Measurements from ENCODE around the gene UNC5C. TPM values are rescaled to one million over a fixed set of nuclear protein-coding genes. Genes with fewer than 3 reads are reported as not detected.
A peak's percentile ranks its signal among the peaks of the same experiment; 100 is the strongest.

Gene UNC5C
- total RNA-seq, 4 donors from 2014 or later, result 3.3 to 21.6 (median 7.9) TPM

DNA sequence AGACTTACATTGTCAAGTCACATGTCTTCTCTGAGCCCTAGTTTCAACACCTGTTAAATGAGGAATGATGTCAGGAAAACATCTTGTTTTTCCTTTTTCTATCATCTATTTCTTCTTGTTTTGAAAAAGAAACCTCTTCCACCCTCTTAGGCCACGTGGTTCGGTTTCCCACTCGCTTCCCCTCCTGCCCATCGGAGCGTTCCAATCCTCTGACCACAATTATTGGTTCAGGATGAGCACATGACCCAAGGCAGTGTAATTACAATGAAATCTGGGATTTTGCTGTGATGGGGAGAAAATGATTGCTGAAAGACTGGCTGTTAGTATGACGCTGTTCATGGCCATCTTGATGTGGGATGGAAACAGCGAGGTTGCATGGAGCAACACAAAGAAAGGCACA is 186.7 kb downstream of the UNC5C start:
- H3K4me3 ChIP-seq, result no peak overlapping the region
- intact Hi-C loops (cut with DNase I; ENCODE audit: low total_unique reads), result no loop called here
- peaks cover 0 to 13% of the 10 kb centered on the region in 2 donors for H3K4me1 ChIP-seq
- no peak for DNase-seq
- H3K36me3 ChIP-seq, result no peaks in the 10 kb centered on the region
- peak overlapping the region; percentile 9 to 46 for H3K27ac ChIP-seq
- no peaks in the 10 kb centered on the region for H3K9me3 ChIP-seq
- no peaks in the 10 kb centered on the region for H3K27me3 ChIP-seq
- no peak for TF ChIP-seq POLR2A (IDR thresholded peaks at IDR 0.05)
- TF ChIP-seq, protein P1, sequence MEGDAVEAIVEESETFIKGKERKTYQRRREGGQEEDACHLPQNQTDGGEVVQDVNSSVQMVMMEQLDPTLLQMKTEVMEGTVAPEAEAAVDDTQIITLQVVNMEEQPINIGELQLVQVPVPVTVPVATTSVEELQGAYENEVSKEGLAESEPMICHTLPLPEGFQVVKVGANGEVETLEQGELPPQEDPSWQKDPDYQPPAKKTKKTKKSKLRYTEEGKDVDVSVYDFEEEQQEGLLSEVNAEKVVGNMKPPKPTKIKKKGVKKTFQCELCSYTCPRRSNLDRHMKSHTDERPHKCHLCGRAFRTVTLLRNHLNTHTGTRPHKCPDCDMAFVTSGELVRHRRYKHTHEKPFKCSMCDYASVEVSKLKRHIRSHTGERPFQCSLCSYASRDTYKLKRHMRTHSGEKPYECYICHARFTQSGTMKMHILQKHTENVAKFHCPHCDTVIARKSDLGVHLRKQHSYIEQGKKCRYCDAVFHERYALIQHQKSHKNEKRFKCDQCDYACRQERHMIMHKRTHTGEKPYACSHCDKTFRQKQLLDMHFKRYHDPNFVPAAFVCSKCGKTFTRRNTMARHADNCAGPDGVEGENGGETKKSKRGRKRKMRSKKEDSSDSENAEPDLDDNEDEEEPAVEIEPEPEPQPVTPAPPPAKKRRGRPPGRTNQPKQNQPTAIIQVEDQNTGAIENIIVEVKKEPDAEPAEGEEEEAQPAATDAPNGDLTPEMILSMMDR (IDR thresholded peaks at IDR 0.05), result no peak

DNA sequence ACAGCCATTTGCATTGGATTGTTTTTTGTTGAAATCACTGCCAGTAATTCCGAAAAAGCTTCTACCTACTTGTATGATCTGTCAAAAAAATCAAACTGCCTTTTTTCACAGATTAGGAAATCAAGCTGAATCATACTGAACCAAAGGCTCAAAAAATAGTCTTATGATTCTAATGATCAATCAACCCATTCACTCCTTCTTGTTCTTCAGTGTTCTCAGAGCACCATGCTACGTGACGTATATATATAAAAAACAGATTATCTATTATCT is 187.1 kb downstream of the UNC5C start:
- no peaks in the 10 kb centered on the region for H3K36me3 ChIP-seq
- no peak overlapping the region for H3K4me3 ChIP-seq
- intact Hi-C loops (cut with DNase I; ENCODE audit: low total_unique reads), result no loop called here
- H3K9me3 ChIP-seq, result no peaks in the 10 kb centered on the region
- H3K27ac ChIP-seq, result peak overlapping the region in 1 of 2 donors; percentile 46
- TF ChIP-seq POLR2A (IDR thresholded peaks at IDR 0.05), result no peak
- TF ChIP-seq, protein P1 (IDR thresholded peaks at IDR 0.05), result no peak
- H3K4me1 ChIP-seq, result peaks cover 0 to 13% of the 10 kb centered on the region in 2 donors
- no peaks in the 10 kb centered on the region for H3K27me3 ChIP-seq
- DNase-seq, result no peak

DNA sequence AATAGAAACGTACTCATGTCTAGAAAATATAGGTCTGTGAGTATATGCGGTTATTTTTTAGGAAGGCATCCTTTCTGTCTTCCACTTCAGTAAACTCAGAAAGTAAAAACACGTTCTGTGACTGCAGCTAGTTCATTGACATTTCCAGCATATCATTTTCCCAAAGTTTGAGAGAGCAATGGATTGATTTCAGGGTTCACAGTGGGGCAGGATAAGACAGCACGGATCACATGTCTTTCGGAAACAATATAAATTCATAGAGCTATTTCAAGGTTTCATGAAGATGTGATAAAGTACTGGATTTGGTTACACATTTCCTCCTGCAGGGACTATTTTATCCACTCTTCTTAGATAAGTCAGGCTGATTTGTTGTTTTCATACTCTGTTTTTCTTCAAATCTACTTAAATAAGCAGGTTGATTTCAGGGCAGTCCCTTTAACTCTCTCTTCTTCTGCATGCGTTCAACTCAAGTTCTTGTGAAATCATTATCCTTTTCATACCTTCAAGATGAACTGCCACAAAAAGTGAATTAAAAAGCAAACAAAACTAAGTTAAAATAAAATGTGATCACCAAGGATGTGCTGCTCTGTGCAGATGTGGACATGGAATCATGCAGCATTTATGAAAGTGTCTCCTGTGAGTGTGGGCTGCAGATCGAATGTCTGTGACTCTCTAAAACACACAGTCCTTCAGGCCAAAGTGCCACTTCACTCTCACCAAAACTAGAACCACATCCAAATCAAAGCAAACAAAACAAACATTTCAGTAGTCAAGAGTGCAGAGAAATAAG is 187.7 kb downstream of the UNC5C start:
- DNase-seq, result no peak
- peak overlapping the region; percentile 25 to 29 for H3K27ac ChIP-seq

DNA sequence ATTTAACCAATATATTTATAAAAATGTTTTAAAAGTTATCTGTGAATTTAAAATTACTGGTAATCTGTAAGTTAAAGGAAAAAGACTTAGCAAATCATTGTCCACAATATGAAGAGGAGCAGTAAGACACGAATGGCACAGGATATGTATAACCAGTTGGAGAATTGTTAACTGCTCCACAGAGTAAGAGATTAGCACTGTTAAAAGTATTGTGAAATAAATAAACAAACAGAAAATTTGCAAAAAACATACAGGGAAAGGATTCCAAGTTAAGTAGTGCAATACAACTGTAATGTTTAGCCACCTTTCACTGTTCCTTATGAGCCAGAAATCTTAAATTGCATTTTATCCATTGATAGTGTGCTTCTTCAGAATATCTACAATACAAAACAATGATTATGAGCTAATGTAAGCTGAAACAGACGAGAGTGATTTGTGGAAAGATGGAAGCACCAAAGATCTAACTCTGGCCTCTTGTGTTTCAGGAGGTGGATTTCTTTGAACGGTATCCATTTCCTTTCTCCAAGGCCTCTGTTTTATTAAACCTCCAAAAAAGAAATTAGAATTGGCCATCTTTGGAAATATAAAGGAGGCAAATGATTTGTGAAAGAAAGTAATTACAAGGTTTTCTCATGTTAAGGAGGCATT is 188.4 kb downstream of the UNC5C start:
- no peaks in the 10 kb centered on the region for H3K27me3 ChIP-seq
- no peak for DNase-seq
- H3K4me3 ChIP-seq, result no peak overlapping the region
- H3K9me3 ChIP-seq, result no peaks in the 10 kb centered on the region
- peaks cover 0 to 13% of the 10 kb centered on the region in 2 donors for H3K4me1 ChIP-seq
- intact Hi-C loops (cut with DNase I; ENCODE audit: low total_unique reads), result no loop called here
- TF ChIP-seq, protein P1 (IDR thresholded peaks at IDR 0.05), result no peak
- TF ChIP-seq POLR2A (IDR thresholded peaks at IDR 0.05), result no peak
- peak overlapping the region in 1 of 2 donors; percentile 25 for H3K27ac ChIP-seq
- H3K36me3 ChIP-seq, result no peaks in the 10 kb centered on the region

More for the DNA sequence above, 187.7 kb downstream of the UNC5C start:
- Histone ChIP-seq H3K9me3 (no peaks in the 10 kb centered on the region), H3K4me3 (no peak overlapping the region), H3K4me1 (peaks cover 0 to 13% of the 10 kb centered on the region in 2 donors), H3K27me3 (no peaks in the 10 kb centered on the region), H3K36me3 (no peaks in the 10 kb centered on the region)
- intact Hi-C loops (cut with DNase I; ENCODE audit: low total_unique reads), result no loop called here
- TF ChIP-seq, protein P1 (IDR thresholded peaks at IDR 0.05), result no peak
- no peak for TF ChIP-seq POLR2A (IDR thresholded peaks at IDR 0.05)

DNA sequence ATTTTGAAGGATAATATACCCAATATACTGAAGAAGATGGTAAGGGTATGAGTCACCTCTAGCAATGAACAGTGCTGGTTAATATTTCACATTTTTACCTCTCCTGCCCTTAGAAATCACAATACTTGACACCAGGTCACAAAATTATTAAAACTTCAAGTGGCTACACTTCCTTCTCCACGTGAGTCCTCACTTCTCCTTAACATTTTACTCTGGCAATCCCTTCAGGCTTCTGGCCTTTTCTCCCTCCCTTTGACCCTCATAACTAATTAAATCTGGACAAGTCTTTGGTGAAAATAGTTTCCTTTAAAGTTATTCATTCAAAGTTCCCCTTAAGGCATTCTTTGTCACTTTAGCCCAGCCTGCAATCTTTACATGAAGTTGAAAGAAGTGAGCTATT is 190.4 kb downstream of the UNC5C start:
- TF ChIP-seq, protein P1 (IDR thresholded peaks at IDR 0.05), result no peak
- no peak for TF ChIP-seq POLR2A (IDR thresholded peaks at IDR 0.05)
- H3K9me3 ChIP-seq, result no peaks in the 10 kb centered on the region
- intact Hi-C loops (cut with DNase I; ENCODE audit: low total_unique reads), result no loop called here
- no peak overlapping the region for H3K27ac ChIP-seq
- H3K4me3 ChIP-seq, result no peak overlapping the region
- DNase-seq, result no peak
- H3K4me1 ChIP-seq, result peaks cover 0 to 13% of the 10 kb centered on the region in 2 donors
- no peaks in the 10 kb centered on the region for H3K27me3 ChIP-seq
- H3K36me3 ChIP-seq, result no peaks in the 10 kb centered on the region

All from uterus (tissue), 4 donors.